ENCODE results near the gene IL6.
"Not testable (repeated sequence)": the region's sequence is repeated elsewhere in the genome, so short reads cannot be mapped to it uniquely, and the experiment has no call there.

IL6 gene

DNA sequence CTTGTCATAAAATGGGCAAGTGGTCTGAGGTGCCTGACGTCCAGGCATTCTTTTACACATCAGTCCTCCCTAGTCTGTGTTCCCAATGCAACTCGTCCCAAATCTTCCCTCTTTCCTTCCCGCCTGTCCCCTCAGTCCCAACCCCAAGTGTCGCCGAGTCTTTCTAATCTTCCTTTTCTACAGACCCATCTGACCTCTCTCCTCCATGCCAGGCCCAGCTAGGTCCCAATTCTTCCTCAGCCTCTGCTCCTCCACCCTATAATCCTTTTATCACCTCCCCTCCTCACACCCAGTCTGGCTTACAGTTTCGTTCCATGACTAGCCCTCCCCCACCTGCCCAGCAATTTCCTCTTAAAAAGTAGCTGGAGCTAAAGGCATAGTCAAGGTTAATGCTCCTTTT lies 22.3 kb upstream of the IL6 start:
- not testable (repeated sequence) for DNase-seq

DNA sequence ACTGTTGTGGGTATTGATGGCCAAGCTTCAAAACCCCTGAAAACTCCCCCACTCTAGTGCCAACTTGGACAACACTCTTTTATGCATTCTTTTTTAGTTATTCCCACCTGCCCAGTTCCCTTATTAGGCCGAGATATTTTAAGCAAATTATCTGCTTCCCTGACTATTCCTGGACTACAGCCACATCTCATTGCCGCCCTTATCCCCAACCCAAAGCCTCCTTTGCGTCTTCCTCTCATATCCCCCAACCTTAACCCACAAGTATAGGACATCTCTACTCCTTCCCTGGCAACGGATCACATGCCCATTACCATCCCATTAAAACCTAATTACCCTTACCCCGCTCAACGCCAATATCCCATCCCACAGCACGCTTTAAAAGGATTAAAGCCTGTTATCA lies 21.1 kb upstream of the IL6 start:
- not testable (repeated sequence) for DNase-seq

DNA sequence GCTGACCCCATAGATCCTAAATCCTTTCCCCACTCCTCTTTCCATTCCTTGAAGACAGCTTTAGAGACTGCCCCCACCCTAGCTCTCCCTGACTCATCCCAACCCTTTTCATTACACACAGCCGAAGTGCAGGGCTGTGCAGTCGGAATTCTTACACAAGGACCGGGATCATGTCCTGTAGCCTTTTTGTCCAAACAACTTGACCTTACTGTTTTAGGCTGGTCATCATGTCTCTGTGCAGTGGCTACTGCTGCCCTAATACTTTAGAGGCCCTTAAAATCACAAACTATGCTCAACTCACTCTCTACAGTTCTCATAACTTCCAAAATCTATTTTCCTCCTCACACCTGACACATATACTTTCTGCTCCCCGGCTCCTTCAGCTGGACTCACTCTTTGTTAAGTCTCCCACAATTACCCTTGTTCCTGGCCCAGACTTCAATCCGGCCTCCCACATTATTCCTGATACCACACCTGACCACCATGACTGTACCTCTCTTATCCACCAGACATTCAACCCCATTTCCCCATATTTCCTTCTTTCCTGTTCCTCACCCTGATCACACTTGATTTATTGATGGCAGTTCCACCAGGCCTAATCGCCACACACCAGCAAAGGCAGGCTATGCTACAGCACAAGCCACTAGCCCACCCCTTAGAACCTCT lies 19.8 kb upstream of the IL6 start:
- DNase-seq: not testable (repeated sequence)

DNA sequence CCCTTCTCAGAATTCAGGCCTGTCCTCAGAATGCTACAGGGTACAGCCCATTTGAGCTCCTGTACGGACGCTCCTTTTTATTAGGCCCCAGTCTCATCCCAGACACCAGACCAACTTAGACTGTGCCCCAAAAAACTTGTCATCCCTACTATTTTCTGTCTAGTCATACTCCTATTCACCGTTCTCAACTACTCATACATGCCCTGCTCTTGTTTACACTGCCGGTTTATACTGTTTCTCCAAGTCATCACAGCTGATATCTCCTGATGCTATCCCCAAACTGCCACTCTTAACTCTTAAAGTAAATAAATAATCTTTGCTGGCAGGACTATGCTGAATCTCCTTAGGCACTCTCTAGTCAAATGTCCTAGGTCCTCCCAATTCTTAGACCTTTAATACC lies 18.8 kb upstream of the IL6 start:
- DNase-seq: not testable (repeated sequence)

DNA sequence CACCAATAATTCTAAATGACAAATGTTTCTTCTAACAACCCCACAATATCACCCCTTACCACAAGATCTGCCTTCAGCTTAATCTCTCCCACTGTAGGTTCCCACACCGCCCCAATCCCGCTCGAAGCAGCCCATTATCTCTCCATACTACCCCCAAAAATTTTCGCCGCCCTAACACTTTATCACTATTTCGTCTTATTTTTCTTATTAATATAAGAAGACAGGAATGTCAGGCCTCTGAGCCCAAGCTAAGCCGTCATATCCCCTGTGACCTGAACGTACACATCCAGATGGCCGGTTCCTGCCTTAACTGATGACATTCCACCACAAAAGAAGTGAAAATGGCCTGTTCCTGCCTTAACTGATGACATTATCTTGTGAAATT lies 18.3 kb upstream of the IL6 start:
- DNase-seq: not testable (repeated sequence)

DNA sequence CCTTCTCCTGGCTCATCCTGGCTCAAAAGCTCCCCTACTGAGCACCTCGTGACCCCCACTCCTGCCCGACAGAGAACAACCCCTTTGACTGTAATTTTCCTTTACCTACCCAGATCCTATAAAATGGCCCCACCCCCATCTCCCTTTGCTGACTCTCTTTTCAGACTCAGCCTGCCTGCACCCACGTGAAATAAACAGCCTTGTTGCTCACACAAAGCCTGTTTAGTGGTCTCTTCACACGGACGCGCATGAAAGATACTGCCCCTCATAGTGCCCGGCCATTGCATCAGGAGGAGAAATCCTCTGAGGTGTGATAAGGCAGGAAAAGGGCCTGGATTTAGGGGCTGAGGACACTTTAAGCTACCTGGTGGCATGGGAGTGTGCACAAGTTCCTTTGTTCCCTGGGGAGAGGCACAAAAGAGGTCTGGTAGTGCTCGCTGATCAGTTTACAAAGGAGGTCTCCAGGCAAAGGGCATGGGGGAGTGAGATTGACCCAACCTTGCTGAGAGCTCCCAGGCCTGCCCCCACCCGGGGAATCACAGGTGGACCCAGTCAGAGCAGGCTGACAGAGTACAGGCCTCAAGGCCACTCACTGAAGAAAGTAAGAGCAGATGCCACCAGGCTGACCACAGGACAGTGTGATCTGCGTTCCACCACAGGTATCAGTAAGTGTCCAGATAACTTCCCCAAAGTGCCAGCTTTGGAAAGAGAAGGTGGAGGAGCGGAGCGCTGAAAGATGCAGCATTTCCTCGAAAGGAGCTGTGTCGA lies 17.8 kb upstream of the IL6 start:
- DNase-seq: not testable (repeated sequence)

DNA sequence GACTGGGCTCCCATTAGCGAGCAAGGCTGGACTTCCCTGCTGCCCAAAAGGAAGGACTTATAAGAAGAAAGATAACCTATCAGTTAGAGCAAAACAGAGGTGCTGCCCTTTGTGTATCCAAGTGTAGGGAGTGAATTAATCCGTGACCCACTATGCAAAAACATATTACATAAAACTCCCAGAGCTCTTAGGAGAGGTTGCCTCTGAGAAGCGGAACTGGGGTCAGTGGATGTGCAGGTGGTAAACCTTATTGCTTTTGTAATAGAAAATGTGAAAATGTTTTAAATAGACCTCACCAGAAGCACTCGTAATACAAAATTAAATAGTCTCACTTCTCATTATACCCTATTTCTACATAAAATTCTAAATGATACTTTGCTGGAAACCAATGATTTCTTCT lies 17.1 kb upstream of the IL6 start:
- DNase-seq: no peak

DNA sequence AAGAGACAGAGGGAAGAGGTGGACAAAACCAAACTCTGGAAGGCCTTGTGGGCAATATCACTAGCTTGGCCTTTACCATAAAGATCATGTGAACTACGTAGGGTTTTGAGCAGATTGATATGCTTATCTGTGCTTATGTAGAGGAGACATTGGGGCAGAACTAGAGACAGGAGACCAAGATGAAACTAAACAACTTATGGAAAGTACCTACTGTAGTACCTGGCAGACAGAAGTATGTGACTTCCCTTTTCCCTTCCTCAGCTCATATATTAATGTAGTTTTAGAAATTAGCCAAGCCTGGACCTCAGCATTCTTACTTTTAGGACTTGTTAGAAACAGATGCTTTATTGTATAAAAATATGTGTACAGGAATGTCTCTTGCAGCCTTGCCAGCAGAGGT lies 14.0 kb upstream of the IL6 start:
- no peak for DNase-seq

DNA sequence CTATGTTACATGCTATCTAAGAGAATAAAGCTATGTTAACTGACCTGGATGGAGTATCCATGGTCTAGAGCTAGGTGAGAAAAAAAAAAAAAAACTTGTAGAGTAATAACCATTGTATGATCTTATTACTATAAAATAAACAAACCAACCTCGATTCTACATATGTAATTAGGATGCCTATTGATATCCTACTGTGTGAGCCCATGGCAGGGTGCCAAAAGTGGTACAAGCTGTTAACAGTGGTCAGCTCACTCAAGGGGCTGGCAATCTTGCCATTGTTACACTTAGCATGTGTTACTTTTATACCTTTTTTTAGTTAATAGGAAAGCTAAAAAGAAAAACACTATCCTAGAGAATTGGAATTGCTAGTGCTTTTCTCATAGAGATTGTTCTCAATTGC lies 13.5 kb upstream of the IL6 start:
- no peak for DNase-seq

DNA sequence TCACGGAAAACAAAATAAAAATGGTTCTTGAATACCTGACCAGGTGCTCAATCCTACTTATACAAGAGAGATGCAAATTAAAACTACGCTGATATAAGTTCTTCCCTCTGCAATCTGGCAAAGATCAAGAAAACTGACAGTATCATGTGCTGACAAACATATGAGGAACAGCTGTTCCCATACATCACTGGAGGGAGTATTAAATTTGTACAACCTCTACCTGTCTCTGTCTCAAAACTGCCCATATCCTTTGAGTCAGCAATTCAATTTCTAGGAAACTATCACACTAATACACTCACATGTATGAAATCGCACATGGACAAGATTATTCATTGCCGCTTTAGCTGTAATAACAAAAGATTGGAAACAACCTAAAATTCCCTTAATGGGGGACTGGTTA lies 11.0 kb upstream of the IL6 start:
- peak; percentile 19 for DNase-seq

DNA sequence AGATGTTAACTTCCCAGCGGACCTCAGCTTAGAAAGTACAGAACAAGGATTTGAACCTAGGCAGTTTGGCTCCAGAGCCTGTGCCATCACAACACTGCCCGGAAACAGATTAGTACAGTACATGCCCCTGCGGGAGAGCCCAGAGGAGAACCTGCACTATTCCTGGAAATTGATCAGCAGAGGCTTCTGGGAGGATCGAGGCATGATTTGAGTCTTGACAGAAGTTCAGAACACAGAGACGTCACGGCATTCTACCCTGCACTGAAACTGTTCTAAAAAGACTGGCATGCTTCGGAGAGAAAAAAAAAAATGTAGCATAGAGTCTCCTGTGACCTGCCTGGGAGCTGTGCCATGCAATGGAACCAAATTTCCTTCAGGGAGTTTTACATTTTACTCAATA lies 9.2 kb upstream of the IL6 start:
- DNase-seq: no peak

DNA sequence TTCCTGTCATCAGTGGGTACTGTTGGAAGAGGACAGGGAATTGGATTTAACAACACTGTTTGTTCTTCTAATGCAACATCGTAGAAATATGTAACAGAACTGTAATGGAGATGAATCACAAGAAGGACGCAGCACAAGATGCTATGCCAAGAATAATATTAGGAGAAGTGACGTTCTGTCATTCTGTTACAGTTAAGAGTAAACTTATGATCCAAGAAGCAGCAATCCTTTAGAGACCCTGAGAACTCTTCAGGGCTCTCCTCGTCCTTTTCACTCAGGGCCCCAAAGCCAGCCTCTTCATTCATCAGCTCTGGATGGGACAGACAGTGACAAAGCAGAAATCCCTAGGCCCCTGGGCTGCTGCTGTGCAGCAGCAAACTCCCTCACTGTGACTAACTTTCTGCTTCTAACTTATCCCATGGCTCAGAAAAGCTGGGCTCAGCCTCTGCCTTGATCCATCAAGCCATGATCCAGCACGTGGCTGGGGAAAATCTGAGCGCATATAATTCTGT lies 8.7 kb upstream of the IL6 start:
- DNase-seq: no peak

DNA sequence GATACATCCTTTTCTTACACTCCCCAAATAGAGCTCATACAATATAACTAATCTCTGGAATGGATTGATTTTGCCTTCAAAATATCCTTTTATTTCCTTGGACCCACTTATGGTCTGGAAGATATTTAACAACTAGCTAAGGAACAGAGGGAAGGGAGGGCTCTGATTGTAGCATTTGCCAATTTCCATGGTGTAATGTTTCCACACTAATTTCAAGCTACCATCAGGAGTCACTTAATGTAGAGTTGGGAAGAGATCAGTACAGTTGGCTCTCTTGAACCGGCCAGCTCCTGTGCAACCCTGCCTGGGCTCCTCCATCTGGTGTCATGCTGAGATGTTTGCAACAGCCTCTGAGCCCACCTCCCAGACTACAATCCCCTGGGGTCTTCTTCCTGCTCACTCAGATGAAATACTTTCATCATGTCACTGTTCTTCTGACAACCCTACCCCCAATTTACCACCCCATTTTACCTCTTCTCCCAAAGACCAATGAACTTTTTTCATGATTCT lies 8.0 kb upstream of the IL6 start:
- no peak for DNase-seq

DNA sequence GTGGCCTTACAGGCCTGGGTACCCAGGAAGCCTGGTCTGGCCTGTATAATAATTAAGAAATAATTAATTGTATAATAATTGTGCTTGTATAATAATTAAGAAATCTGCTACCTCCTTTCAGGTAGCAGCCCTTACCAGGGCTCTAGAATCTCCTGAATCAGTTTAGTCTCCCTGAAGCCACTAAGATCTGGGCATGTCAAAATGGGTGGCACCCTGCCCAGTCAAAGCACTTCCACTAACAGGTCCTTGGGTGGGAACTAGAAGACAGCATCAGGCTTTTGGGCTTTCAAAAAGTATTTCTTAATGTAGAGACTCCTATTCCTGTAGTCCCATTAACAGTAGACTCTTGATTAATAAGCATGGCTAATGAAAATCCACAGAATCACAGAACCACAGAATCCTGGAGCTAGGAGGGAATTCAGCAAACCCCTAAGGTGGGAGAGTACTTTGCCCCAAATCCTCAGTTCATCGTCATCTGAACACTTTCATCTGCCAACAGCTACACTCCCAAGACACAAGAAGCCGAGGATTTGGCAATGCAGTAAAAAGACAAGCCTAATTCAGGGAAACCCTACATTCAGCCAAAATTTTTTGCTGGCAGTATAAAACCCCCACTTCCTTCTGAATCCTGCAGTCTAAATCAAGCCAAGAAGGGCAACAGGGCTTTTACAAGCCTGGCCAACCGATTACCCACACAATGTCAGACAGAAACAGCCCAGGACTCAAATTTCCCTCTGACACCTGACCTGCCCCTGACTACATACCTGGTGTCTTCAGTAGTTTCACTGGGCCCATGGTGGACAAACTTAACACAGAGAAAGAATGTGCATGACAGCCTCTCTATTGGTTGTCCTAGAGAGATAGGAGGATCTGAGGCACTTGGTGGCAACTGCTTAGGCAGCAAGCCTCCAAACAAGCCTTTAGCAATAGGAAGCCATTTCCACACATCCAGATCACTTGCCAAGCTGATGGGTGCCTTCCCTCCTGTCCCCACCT lies 5.9 kb upstream of the IL6 start:
- DNase-seq: no peak

DNA sequence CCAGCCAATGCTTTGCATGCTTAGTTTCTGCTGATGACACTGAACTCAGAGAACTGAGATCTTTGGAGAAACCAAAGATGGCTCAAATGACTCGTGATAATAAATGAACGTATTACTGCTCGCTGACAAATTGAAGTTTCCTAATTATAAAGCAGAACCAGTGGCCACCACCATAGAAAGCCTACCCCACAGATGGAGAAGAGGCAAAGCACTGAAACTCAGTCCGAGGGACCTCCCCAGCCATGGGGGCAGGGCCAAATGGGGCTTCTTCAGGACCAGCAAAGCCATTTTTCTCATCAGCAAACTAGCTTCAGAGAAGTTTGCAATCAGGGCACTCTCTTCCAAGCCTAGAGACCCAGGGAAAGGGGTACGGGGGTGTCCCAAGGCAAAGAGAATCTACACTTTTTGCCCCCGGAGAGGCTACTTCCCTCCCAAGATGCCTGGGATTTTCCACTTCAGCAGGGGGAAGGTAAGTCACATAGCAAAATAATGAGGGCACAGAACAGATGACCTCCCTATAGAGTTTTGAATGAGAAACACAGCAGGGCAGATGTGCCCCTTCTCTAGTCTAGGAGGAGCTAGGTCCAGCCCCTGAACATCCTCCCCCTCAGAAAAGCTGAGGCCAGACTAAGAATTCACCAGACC lies 4.3 kb upstream of the IL6 start:
- no peak for DNase-seq

DNA sequence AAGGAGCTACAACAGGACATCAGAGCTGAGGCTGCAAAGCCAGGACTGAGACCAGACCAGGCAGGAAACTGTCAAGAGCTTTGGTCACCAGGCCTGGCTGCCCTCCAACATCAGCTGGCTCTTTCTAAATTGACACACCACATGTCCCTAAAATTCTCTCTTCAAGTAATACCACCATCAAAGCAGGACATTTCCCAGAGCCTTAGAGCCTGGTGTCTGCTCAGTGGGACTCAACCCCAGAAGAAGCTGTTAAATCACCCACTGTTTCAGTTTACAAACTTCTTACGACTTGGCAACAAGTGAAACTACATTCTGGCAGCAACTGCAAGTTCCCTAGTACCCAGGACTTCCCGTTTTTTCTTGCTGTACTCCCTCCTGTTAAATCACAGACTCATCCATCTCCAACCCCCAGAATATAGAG lies 3.8 kb upstream of the IL6 start:
- DNase-seq: no peak

DNA sequence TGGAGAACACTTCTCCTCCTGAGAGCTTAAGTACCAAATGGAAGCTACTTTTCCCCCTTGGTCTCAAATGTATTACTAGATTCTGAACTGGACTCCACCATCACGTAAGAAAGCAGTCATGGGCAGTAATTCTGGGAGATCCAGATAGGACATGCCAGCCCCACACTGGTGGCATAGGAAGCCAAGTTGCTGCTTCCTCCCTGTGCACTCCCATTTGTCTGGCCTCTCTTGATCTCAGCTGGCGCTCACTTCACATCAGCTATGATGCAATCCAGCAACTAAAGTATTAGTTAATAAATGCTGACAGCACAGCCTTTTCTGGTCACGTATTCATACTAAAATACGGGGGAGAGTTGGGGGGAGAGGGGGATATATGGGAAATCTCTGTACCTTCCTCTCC lies 3.4 kb upstream of the IL6 start:
- DNase-seq: no peak

DNA sequence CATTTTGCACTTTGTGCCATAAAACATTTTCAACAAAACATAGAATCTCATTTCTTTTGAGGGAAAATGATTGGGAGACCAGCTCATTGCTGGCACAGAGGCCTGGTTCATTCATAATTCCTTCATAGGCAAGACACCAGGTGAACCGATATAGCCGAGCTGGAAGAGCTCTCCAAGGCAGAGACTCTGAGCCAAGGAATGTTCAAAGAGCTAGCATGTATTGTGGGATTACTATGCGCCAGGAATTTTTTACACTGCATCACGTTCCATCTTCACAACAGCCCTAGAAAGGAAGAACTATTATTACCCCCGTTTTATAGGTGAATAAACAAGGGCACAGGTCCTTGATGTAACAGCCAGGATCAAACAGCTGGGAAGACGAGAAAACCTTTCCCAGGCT lies 2.1 kb upstream of the IL6 start:
- no peak for DNase-seq

DNA sequence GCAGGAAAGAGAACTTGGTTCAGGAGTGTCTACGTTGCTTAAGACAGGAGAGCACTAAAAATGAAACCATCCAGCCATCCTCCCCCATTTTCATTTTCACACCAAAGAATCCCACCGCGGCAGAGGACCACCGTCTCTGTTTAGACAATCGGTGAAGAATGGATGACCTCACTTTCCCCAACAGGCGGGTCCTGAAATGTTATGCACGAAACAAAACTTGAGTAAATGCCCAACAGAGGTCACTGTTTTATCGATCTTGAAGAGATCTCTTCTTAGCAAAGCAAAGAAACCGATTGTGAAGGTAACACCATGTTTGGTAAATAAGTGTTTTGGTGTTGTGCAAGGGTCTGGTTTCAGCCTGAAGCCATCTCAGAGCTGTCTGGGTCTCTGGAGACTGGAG lies 1.4 kb upstream of the IL6 start:
- DNase-seq: peak; percentile 38

DNA sequence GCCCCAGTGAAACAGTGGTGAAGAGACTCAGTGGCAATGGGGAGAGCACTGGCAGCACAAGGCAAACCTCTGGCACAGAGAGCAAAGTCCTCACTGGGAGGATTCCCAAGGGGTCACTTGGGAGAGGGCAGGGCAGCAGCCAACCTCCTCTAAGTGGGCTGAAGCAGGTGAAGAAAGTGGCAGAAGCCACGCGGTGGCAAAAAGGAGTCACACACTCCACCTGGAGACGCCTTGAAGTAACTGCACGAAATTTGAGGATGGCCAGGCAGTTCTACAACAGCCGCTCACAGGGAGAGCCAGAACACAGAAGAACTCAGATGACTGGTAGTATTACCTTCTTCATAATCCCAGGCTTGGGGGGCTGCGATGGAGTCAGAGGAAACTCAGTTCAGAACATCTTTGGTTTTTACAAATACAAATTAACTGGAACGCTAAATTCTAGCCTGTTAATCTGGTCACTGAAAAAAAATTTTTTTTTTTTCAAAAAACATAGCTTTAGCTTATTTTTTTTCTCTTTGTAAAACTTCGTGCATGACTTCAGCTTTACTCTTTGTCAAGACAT lies 574 bp upstream of the IL6 start:
- DNase-seq: peak; percentile 78

DNA sequence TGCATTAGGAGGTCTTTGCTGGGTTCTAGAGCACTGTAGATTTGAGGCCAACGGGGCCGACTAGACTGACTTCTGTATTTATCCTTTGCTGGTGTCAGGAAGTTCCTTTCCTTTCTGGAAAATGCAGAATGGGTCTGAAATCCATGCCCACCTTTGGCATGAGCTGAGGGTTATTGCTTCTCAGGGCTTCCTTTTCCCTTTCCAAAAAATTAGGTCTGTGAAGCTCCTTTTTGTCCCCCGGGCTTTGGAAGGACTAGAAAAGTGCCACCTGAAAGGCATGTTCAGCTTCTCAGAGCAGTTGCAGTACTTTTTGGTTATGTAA lies 675 bp downstream of the IL6 start:
- DNase-seq: no peak

DNA sequence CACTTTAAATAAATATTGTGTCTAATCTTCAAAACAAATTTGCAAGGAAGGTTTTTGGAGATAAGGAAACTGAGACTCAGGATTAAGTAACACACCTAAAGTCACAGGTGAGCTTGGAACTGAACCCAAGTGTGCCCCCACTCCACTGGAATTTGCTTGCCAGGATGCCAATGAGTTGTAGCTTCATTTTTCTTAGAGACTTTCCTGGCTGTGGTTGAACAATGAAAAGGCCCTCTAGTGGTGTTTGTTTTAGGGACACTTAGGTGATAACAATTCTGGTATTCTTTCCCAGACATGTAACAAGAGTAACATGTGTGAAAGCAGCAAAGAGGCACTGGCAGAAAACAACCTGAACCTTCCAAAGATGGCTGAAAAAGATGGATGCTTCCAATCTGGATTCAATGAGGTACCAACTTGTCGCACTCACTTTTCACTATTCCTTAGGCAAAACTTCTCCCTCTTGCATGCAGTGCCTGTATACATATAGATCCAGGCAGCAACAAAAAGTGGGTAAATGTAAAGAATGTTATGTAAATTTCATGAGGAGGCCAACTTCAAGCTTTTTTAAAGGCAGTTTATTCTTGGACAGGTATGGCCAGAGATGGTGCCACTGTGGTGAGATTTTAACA lies 1.5 kb downstream of the IL6 start:
- peak; percentile 67 for DNase-seq

Data from activated CD4-positive, alpha-beta T cell treated with anti-CD3 and anti-CD28 coated beads, Interleukin-2, Interleukin-6, amounts not matched to agents 100 ng/mL and 50 ng/mL, durations not matched to agents 16 hours and 8 hours (primary cell).